IMR-90 (cell line): ENCODE data around the gene GRM8. TPM values are rescaled to one million over a fixed set of nuclear protein-coding genes. Genes with fewer than 3 reads are reported as not detected.

Experiments used
- ATAC-seq: fragments of 200-7000 bp; cut with Tn5 transposase; 2 replicates; pipeline ENCODE4 v1.9.1; 2020; ENCODE audit warnings: low read depth, mild to moderate bottlenecking, moderate library complexity
- BruUV-seq: library from RNA; stranded (reverse); fragments of 400-500 nt; replicated peaks from 2 replicates; lab custom pipeline; 2021; lab: Mats Ljungman, UMichigan
- CTCF ChIA-PET: fragments of 300-600 bp; formaldehyde crosslinking; extraction: SDS; loops from one replicate; lab custom pipeline; 2021; ENCODE audit warnings: antibody characterized with exemption; lab: Yijun Ruan, JAX
- POLR2A ChIA-PET: fragments of 300-600 bp; sonication (Branson Sonifier 250); formaldehyde crosslinking; loops from one replicate; lab custom pipeline; 2022; ENCODE audit warnings: antibody characterized with exemption; ENCODE audit not compliant: unreplicated experiment; lab: Charles Lee
- DNase-seq: peaks from one replicate; pipeline ENCODE4 v3.0.0; 2013
- H2AFZ ChIP-seq: replicated peaks from 2 replicates; pipeline ENCODE3; 2013; ENCODE audit warnings: low read length, mild to moderate bottlenecking; ENCODE audit not compliant: poor library complexity
- H2AK5ac ChIP-seq: 2 replicates; pipeline ENCODE4 v1.6.1; 2013; ENCODE audit warnings: low read depth, low read length, inconsistent platforms
- H2AK9ac ChIP-seq: replicated peaks from 2 replicates; pipeline ENCODE3; 2013; ENCODE audit warnings: mild to moderate bottlenecking, low read depth, low read length, moderate library complexity; ENCODE audit not compliant: poor library complexity
- H2BK120ac ChIP-seq: 2 replicates; pipeline ENCODE4 v1.6.1; 2013; ENCODE audit warnings: low read depth, low read length, inconsistent platforms
- H2BK15ac ChIP-seq: 3 replicates; pipeline ENCODE4 v1.6.1; 2013; ENCODE audit warnings: low read depth, low read length, inconsistent platforms
- H2BK20ac ChIP-seq: 2 replicates; pipeline ENCODE4 v1.6.1; 2013; ENCODE audit warnings: low read depth, mild to moderate bottlenecking, inconsistent platforms, low read length, moderate library complexity
- H2BK5ac ChIP-seq: 2 replicates; pipeline ENCODE4 v1.6.1; 2013; ENCODE audit warnings: mild to moderate bottlenecking, low read depth, low read length, inconsistent platforms; ENCODE audit not compliant: poor library complexity, severe bottlenecking
- H3K14ac ChIP-seq: replicated peaks from 2 replicates; pipeline ENCODE4 v1.6.1; 2013; ENCODE audit warnings: low read depth, low read length, inconsistent platforms
- H3K18ac ChIP-seq: 2 replicates; pipeline ENCODE4 v1.6.1; 2013; ENCODE audit warnings: low read depth, low read length, control low read depth
- H3K23ac ChIP-seq: 2 replicates; pipeline ENCODE4 v1.6.1; 2013; ENCODE audit warnings: low read depth, low read length, inconsistent platforms
- H3K27ac ChIP-seq: 2 replicates; pipeline ENCODE4 v1.5.1; 2013; ENCODE audit warnings: mild to moderate bottlenecking, control low read depth, low read length; ENCODE audit not compliant: insufficient read depth
- H3K27me3 ChIP-seq: 2 replicates; pipeline ENCODE4 v1.6.1; 2013; ENCODE audit warnings: low read length; ENCODE audit not compliant: control insufficient read depth, insufficient read depth
- H3K36me3 ChIP-seq: 2 replicates; pipeline ENCODE4 v1.6.1; 2013; ENCODE audit warnings: low read length, mixed read lengths; ENCODE audit not compliant: control insufficient read depth, insufficient read depth
- H3K4ac ChIP-seq: 2 replicates; pipeline ENCODE4 v1.6.1; 2013; ENCODE audit warnings: low read depth, low read length, inconsistent platforms
- H3K4me1 ChIP-seq: 2 replicates; pipeline ENCODE4 v1.6.1; 2013; ENCODE audit warnings: low read length, mixed read lengths; ENCODE audit not compliant: control insufficient read depth, insufficient read depth
- H3K4me2 ChIP-seq: 2 replicates; pipeline ENCODE4 v1.6.1; 2013; ENCODE audit warnings: low read depth, mild to moderate bottlenecking, control low read depth, low read length, moderate library complexity
- H3K4me3 ChIP-seq: 2 replicates; pipeline ENCODE4 v1.5.1; 2013; ENCODE audit warnings: low read depth, mild to moderate bottlenecking, control low read depth, low read length, moderate library complexity; ENCODE audit not compliant: insufficient read depth
- H3K56ac ChIP-seq: 2 replicates; pipeline ENCODE4 v1.6.1; 2013; ENCODE audit warnings: low read length, inconsistent platforms; ENCODE audit not compliant: insufficient read depth; ENCODE audit errors: extremely low read depth
- H3K79me1 ChIP-seq, 2 experiments: 2 replicates each; pipeline ENCODE4 v1.6.1; 2013; ENCODE audit warnings: low read length in 2 of 2, inconsistent platforms in 1 of 2, low read depth in 1 of 2
- H3K9ac ChIP-seq: 2 replicates; pipeline ENCODE4 v1.6.1; 2013; ENCODE audit warnings: low read depth, low read length, control low read depth
- H3K9me1 ChIP-seq: 2 replicates; pipeline ENCODE4 v1.6.1; 2013; ENCODE audit warnings: low read length, inconsistent platforms; ENCODE audit not compliant: insufficient read depth
- H3K9me3 ChIP-seq: 2 replicates; pipeline ENCODE4 v1.6.1; 2013; ENCODE audit warnings: low read length; ENCODE audit not compliant: control insufficient read depth, insufficient read depth
- H4K20me1 ChIP-seq: 2 replicates; pipeline ENCODE4 v1.6.1; 2013; ENCODE audit warnings: low read length, inconsistent platforms; ENCODE audit not compliant: insufficient read depth
- H4K5ac ChIP-seq: 2 replicates; pipeline ENCODE4 v1.6.1; 2013; ENCODE audit warnings: mild to moderate bottlenecking, low read depth, low read length, control low read depth
- H4K8ac ChIP-seq, 2 experiments: 2 replicates each; pipeline ENCODE4 v1.6.1; 2013; ENCODE audit warnings: low read depth in 2 of 2, low read length in 2 of 2, control low read depth in 1 of 2, inconsistent platforms in 1 of 2
- H4K91ac ChIP-seq: 2 replicates; pipeline ENCODE4 v1.6.1; 2013; ENCODE audit warnings: low read depth, low read length, inconsistent platforms; ENCODE audit not compliant: insufficient read depth
- BHLHE40 ChIP-seq: fragments of 150-350 bp; IDR thresholded peaks from 2 replicates; pipeline ENCODE4 v1.6.1; 2016; ENCODE audit warnings: mild to moderate bottlenecking, low read depth, low read length
- CEBPB ChIP-seq: IDR thresholded peaks from 2 replicates; pipeline ENCODE4 v1.6.1; 2012; ENCODE audit warnings: low read depth, low read length, improper control_type of control experiment
- CHD1 ChIP-seq: IDR thresholded peaks from 2 replicates; pipeline ENCODE4 v1.6.1; 2012; ENCODE audit warnings: low read depth, low read length, improper control_type of control experiment
- ELK1 ChIP-seq: fragments of 150-350 bp; IDR thresholded peaks from 2 replicates; pipeline ENCODE4 v1.6.1; 2016; ENCODE audit warnings: low read depth, mild to moderate bottlenecking, low read length, moderate library complexity, borderline replicate concordance
- MAFK ChIP-seq: IDR thresholded peaks from 2 replicates; pipeline ENCODE4 v1.6.1; 2012; ENCODE audit warnings: low read depth, low read length, improper control_type of control experiment
- MAZ ChIP-seq: IDR thresholded peaks from 2 replicates; pipeline ENCODE4 v1.6.1; 2012; ENCODE audit warnings: low read depth, mild to moderate bottlenecking, low read length, improper control_type of control experiment, moderate library complexity, borderline replicate concordance
- MXI1 ChIP-seq: IDR thresholded peaks from 2 replicates; pipeline ENCODE4 v1.6.1; 2012; ENCODE audit warnings: low read depth, mild to moderate bottlenecking, low read length, moderate library complexity, borderline replicate concordance
- NFE2L2 ChIP-seq: fragments of 150-350 bp; IDR thresholded peaks from 2 replicates; pipeline ENCODE4 v1.6.1; 2016; ENCODE audit warnings: low read depth, mild to moderate bottlenecking, low read length
- POLR2A ChIP-seq: IDR thresholded peaks from 2 replicates; pipeline ENCODE4 v1.6.1; 2012; ENCODE audit warnings: mild to moderate bottlenecking, low read depth, low read length
- RAD21 ChIP-seq: IDR thresholded peaks from 2 replicates; pipeline ENCODE4 v1.6.1; 2012; ENCODE audit warnings: low read length, improper control_type of control experiment
- RCOR1 ChIP-seq: IDR thresholded peaks from 2 replicates; pipeline ENCODE4 v1.6.1; 2012; ENCODE audit warnings: mild to moderate bottlenecking, low read length, improper control_type of control experiment; ENCODE audit not compliant: insufficient replicate concordance
- RFX5 ChIP-seq: IDR thresholded peaks from 2 replicates; pipeline ENCODE4 v1.8.0; 2012; ENCODE audit warnings: low read depth, mild to moderate bottlenecking, low read length, moderate library complexity
- SMC3 ChIP-seq: fragments of 150-350 bp; IDR thresholded peaks from 2 replicates; pipeline ENCODE4 v1.6.1; 2016; ENCODE audit warnings: low read depth, mild to moderate bottlenecking, antibody characterized with exemption, low read length, moderate library complexity
- WGBS, 2 experiments: methylation state at CpG; one replicate each; pipeline versions ENCODE4 v1.1.5 to v1.1.7; 2013; ENCODE audit warnings: missing lambda C conversion rate in 2 of 2; ENCODE audit not compliant: insufficient read length in 1 of 2; ENCODE audit errors: extremely low coverage in 2 of 2; 5-methylcytosine and 5-hydroxymethylcytosine counted together
- dilution Hi-C: fragments of 300-500 bp; cut with HindIII; formaldehyde crosslinking; loops from one replicate; pipeline ENCODE4 v1.14.3; 2018; ENCODE audit warnings: low sequenced_read_pairs; ENCODE audit not compliant: unreplicated experiment
- in situ Hi-C: fragments of 300-500 bp; cut with MboI; formaldehyde crosslinking; loops from 3 replicates; pipeline ENCODE4 v1.14.3; 2019; ENCODE audit warnings: low sequenced_read_pairs, inconsistent platforms, mixed read lengths
- intact Hi-C: fragments of 100-400 bp; cut with micrococcal nuclease; formaldehyde crosslinking; loops from 2 replicates; pipeline ENCODE4 v1.10.0; 2022
- polyA plus RNA-seq, 3 experiments: library from polyadenylated mRNA; depleted of rRNA; stranded (reverse); fragments of >200 nt; gene quantifications; 2 replicates each; pipeline ENCODE4 v1.2.3, GENCODE V29; 2012; ENCODE audit warnings: low replicate concordance in 1 of 3
- total RNA-seq: library from RNA; depleted of rRNA; stranded (reverse); fragments of >200 nt; gene quantifications from 2 replicates; pipeline ENCODE4 v1.2.3, GENCODE V29; 2012
- TF ChIP-seq, protein P1 (sequence below): conservative IDR thresholded peaks from 2 replicates; pipeline ENCODE4 v1.5.1; 2012; ENCODE audit warnings: mild to moderate bottlenecking, low read depth, low read length, improper control_type of control experiment

GRM8 gene
- total and polyA plus RNA-seq, 2 of the 4 experiments (the other 2 are of a cell fraction) = not detected

- Histone ChIP-seq H3K4me2 (no peak overlapping the region), H2BK20ac (no peak overlapping the region), H3K9me1 (no peaks in the 10 kb centered on the region), H2BK120ac (no peak overlapping the region), H4K91ac (no peak overlapping the region), H3K4ac (no peak overlapping the region), H2AFZ (no peak overlapping the region), H3K4me3 (no peak overlapping the region), H2AK5ac (no peak overlapping the region), H2BK15ac (no peak overlapping the region), H3K36me3 (no peaks in the 10 kb centered on the region), H3K9me3 (peaks cover 4% of the 10 kb centered on the region; the same call in 1 of the 2 replicates), H4K20me1 (no peaks in the 10 kb centered on the region), H4K8ac (no peak overlapping the region), H3K9ac (no peak overlapping the region), H2AK9ac (no peak overlapping the region), H4K5ac (no peak overlapping the region), H3K14ac (no peak overlapping the region), H3K23ac (no peak overlapping the region), H3K79me1 (no peaks in the 10 kb centered on the region), H2BK5ac (no peak overlapping the region), H3K27ac (no peak overlapping the region), H3K27me3 (no peaks in the 10 kb centered on the region), H3K4me1 (no peaks in the 10 kb centered on the region), H3K56ac (no peak overlapping the region), H3K18ac (no peak overlapping the region)
- in situ Hi-C loops = no loop called here
- POLR2A ChIA-PET = no interaction called here
- dilution Hi-C loops = no loop called here
- ATAC-seq = no peak
- CTCF ChIA-PET = no interaction called here
- DNase-seq = no peak
- TF ChIP-seq MAZ = no peak
- no peak for TF ChIP-seq POLR2A
- no peak for TF ChIP-seq MXI1
- no peak for TF ChIP-seq RFX5
- no peak for TF ChIP-seq BHLHE40
- TF ChIP-seq RAD21 = no peak
- TF ChIP-seq CHD1 = no peak
- no peak for TF ChIP-seq NFE2L2
- TF ChIP-seq ELK1 = no peak
- TF ChIP-seq CEBPB = no peak
- TF ChIP-seq SMC3 = no peak
- TF ChIP-seq MAFK = no peak
- TF ChIP-seq RCOR1 = no peak
- TF ChIP-seq, protein P1, sequence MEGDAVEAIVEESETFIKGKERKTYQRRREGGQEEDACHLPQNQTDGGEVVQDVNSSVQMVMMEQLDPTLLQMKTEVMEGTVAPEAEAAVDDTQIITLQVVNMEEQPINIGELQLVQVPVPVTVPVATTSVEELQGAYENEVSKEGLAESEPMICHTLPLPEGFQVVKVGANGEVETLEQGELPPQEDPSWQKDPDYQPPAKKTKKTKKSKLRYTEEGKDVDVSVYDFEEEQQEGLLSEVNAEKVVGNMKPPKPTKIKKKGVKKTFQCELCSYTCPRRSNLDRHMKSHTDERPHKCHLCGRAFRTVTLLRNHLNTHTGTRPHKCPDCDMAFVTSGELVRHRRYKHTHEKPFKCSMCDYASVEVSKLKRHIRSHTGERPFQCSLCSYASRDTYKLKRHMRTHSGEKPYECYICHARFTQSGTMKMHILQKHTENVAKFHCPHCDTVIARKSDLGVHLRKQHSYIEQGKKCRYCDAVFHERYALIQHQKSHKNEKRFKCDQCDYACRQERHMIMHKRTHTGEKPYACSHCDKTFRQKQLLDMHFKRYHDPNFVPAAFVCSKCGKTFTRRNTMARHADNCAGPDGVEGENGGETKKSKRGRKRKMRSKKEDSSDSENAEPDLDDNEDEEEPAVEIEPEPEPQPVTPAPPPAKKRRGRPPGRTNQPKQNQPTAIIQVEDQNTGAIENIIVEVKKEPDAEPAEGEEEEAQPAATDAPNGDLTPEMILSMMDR = no peak
- BruUV-seq = no TSS peak
- WGBS, 2 experiments = no CpG with 5 or more reads among the region's 2 CpGs
- intact Hi-C loops = no loop called here
Measured at GRCh38 chr7:126511046-126511445, 741.7 kb downstream of the GRM8 start.
